ENCODE data around the gene PTCRA.

Gene PTCRA

DNA sequence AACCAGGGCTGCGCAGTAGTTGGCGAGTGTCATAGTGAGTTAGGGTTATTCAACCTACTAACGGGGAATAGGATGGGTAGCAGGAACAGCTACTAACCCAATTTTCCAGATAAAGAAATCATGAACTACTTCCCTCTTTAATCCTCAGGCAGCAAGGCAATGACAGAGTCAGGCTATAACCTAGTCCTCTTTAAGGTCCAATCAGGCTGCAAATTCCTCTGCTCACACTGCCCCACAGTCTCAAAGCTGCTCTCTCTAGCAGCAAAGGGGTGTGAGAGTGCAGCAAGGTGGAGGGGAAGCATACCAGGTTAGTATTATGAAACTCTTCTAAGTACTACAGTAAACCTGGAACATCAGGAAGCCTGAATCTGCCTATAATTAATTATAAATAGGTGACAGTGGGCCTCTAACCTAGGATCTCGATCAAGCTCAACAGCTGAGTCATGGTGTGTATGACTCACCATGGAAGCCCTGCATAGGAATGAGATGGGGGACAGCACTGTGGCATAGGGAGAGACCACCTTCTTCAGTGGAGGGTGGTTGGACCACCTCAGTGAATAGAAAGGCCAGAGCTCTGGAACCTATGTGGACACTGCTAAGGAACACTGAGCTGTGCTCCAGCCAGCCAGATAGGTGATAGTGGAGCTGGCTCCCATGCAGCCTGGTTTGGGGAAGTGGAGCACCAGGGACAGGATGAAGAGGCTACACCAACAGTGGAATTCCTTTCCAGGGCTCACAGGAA lies 55.2 kb downstream of the PTCRA start:
- Histone ChIP-seq H3K27me3 (ENCODE audit: control insufficient read depth, insufficient read depth, low read length, poor library complexity, severe bottlenecking) (no peaks in the 10 kb centered on the region), H3K9me3 (ENCODE audit: control insufficient read depth, low read length) (no peaks in the 10 kb centered on the region), H3K36me3 (ENCODE audit: control insufficient read depth, insufficient read depth, low read length) (no peaks in the 10 kb centered on the region), H3K27ac (ENCODE audit: insufficient read depth, low read depth, low read length, poor library complexity, severe bottlenecking) (no peak overlapping the region), H3K4me1 (ENCODE audit: control insufficient read depth, insufficient read depth, low read length) (no peaks in the 10 kb centered on the region), H3K4me3 (ENCODE audit: insufficient read depth, low read depth, low read length) (no peak overlapping the region)
- 94 to 96% methylated on average over 4 of the region's 4 CpGs for WGBS, 2 experiments

DNA sequence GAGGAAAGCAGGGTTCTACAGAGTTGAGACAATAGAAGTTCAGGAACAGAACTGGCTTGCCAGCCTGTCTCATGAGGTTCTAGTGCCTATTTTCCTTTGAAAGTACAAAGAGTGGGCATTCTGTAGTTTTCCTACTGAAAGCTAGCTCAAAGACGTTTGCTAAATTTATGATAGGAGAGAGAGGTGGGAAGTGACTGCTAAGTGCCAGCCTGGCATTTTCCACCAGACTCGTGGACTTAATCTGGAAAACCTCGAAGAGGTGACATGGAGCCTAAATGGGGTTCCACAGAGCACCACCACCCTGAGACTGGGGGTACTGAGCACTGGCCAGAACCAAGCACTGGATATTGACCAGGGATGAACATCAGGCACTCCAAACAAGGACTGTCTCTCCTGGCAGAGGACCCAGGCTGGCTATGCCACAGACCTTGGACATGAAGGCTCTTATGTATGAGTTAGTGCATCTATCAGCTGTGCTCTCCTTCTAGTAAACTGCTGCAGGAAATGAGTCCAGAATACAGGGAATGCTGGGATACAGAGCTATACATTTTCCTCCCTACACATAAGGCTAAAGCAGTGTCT lies 56.0 kb downstream of the PTCRA start:
- H3K4me1 ChIP-seq (ENCODE audit: control insufficient read depth, insufficient read depth, low read length) = no peaks in the 10 kb centered on the region
- no peak overlapping the region for H3K4me3 ChIP-seq (ENCODE audit: insufficient read depth, low read depth, low read length)
- 91 to 95% methylated on average over 3 of the region's 3 CpGs for whole genome bisulfite sequencing, 2 experiments
- H3K9me3 ChIP-seq (ENCODE audit: control insufficient read depth, low read length) = no peaks in the 10 kb centered on the region
- no peaks in the 10 kb centered on the region for H3K27me3 ChIP-seq (ENCODE audit: control insufficient read depth, insufficient read depth, low read length, poor library complexity, severe bottlenecking)
- no peak overlapping the region for H3K27ac ChIP-seq (ENCODE audit: insufficient read depth, low read depth, low read length, poor library complexity, severe bottlenecking)
- H3K36me3 ChIP-seq (ENCODE audit: control insufficient read depth, insufficient read depth, low read length) = no peaks in the 10 kb centered on the region

DNA sequence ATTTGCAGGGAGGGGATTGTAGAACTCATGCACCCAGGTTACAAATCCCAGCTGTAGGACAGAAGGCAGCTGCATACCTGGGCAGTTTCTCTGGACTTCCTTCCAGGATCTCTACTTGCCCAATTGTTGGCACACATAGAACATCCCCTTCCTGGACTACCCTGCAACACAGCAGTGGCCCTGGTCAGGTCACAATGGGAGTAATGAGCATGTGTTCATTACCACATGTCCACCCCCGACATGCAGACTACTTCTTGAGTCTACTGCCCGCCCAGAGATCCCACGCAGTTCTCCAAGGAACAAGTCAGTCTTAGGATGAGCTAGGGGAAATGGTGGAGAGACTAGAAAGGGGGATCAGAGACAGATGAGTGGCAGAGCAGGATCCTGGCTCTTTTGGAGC lies 58.1 kb downstream of the PTCRA start:
- Histone ChIP-seq H3K9me3 (ENCODE audit: control insufficient read depth, low read length) (no peaks in the 10 kb centered on the region), H3K36me3 (ENCODE audit: control insufficient read depth, insufficient read depth, low read length) (no peaks in the 10 kb centered on the region), H3K27me3 (ENCODE audit: control insufficient read depth, insufficient read depth, low read length, poor library complexity, severe bottlenecking) (no peaks in the 10 kb centered on the region), H3K4me1 (ENCODE audit: control insufficient read depth, insufficient read depth, low read length) (peaks cover 3% of the 10 kb centered on the region), H3K27ac (ENCODE audit: insufficient read depth, low read depth, low read length, poor library complexity, severe bottlenecking) (no peak overlapping the region), H3K4me3 (ENCODE audit: insufficient read depth, low read depth, low read length) (no peak overlapping the region)
- 94 to 95% methylated on average over 3 of the region's 3 CpGs for WGBS, 2 experiments

DNA sequence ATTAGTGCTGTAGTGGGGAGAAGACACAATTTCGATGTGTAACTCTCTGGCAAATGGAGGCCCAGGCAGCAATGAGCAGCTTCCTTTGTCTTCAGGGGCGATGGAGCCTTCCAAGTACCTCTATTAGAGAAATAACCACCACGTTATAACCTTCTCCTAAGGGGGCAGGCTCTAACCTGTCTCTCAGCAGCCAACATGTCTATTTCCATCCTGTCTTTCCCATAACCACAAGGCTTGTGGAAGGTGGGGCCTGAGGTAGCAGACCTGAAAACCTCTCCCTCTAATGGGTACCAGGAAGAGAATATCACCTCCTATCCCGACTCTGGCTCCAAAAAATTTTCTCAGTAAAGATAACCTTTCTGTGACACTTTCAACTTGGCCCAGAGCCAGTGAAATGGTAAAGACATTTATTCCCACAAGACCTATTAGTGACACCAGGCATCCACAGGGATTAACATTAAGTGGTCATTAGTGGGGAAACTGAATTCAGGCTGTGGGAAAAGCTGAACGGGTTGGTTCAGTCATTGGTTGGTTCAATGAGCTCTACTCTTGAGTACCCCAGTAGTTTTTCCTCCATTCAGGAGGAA lies 59.2 kb downstream of the PTCRA start:
- H3K27me3 ChIP-seq (ENCODE audit: control insufficient read depth, insufficient read depth, low read length, poor library complexity, severe bottlenecking) = no peaks in the 10 kb centered on the region
- H3K27ac ChIP-seq (ENCODE audit: insufficient read depth, low read depth, low read length, poor library complexity, severe bottlenecking) = no peak overlapping the region
- H3K9me3 ChIP-seq (ENCODE audit: control insufficient read depth, low read length) = no peaks in the 10 kb centered on the region
- peaks cover 3% of the 10 kb centered on the region for H3K4me1 ChIP-seq (ENCODE audit: control insufficient read depth, insufficient read depth, low read length)
- no peaks in the 10 kb centered on the region for H3K36me3 ChIP-seq (ENCODE audit: control insufficient read depth, insufficient read depth, low read length)
- WGBS, 2 experiments = 93 to 94% methylated on average over 5 of the region's 5 CpGs
- no peak overlapping the region for H3K4me3 ChIP-seq (ENCODE audit: insufficient read depth, low read depth, low read length)
